Measurements from ENCODE around the gene SLC6A1.

Gene SLC6A1

GRCh38 chr3:10960255-10960654 lies 32.3 kb upstream of the SLC6A1 start:
- no peak overlapping the region for H3K9ac ChIP-seq (ENCODE audit: insufficient read length, low read depth)
- H3K4me3 ChIP-seq (ENCODE audit: insufficient read length, low read depth), result no peak overlapping the region
- no peak for DNase-seq (ENCODE audit: low read depth, low spot score)
- no peaks in the 10 kb centered on the region for H3K36me3 ChIP-seq (ENCODE audit: insufficient read depth, insufficient read length, low read length)
- no peak for TF ChIP-seq SUZ12 (IDR thresholded peaks at IDR 0.05; ENCODE audit: extremely low read depth, insufficient read depth, insufficient read length)
- TF ChIP-seq ZNF274 (IDR thresholded peaks at IDR 0.05; ENCODE audit: low read depth, low read length), result no peak
- no peak for TF ChIP-seq YY1 (IDR thresholded peaks at IDR 0.05; ENCODE audit: insufficient read depth, insufficient read length)
- no peaks in the 10 kb centered on the region for H3K4me1 ChIP-seq (ENCODE audit: insufficient read depth, insufficient read length)
- H3K27me3 ChIP-seq (ENCODE audit: insufficient read depth, insufficient read length), result peaks cover 5% of the 10 kb centered on the region
- no peaks in the 10 kb centered on the region for H3K9me3 ChIP-seq (ENCODE audit: insufficient read depth, low read length)

DNA sequence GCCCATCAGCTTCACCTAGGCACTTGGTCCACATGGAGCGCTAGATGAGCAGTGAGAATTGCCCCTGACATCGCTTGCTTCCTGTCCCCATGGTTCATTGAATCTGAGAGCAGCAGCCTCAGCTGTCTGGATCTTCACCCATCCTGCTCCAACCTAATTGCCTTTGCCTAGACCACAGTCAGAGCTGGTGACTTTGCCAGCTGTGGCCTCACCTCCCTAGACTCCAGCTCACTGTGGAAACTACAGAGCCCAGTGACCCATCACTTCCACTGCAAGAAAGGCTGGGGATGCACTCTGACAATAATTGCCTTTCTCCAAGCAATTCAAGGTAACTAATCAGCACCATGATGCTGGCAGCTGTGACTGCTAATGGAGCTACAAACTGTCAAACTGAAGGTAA lies 30.6 kb upstream of the SLC6A1 start:
- Histone ChIP-seq H3K4me3 (ENCODE audit: insufficient read length, low read depth) (no peak overlapping the region), H3K9ac (ENCODE audit: insufficient read length, low read depth) (no peak overlapping the region), H3K27me3 (ENCODE audit: insufficient read depth, insufficient read length) (peaks cover 5% of the 10 kb centered on the region), H3K4me1 (ENCODE audit: insufficient read depth, insufficient read length) (peaks cover 1% of the 10 kb centered on the region), H3K9me3 (ENCODE audit: insufficient read depth, low read length) (no peaks in the 10 kb centered on the region), H3K36me3 (ENCODE audit: insufficient read depth, insufficient read length, low read length) (no peaks in the 10 kb centered on the region)
- TF ChIP-seq SUZ12 (IDR thresholded peaks at IDR 0.05; ENCODE audit: extremely low read depth, insufficient read depth, insufficient read length), result no peak
- no peak for TF ChIP-seq ZNF274 (IDR thresholded peaks at IDR 0.05; ENCODE audit: low read depth, low read length)
- no peak for TF ChIP-seq YY1 (IDR thresholded peaks at IDR 0.05; ENCODE audit: insufficient read depth, insufficient read length)
- DNase-seq (ENCODE audit: low read depth, low spot score), result no peak

DNA sequence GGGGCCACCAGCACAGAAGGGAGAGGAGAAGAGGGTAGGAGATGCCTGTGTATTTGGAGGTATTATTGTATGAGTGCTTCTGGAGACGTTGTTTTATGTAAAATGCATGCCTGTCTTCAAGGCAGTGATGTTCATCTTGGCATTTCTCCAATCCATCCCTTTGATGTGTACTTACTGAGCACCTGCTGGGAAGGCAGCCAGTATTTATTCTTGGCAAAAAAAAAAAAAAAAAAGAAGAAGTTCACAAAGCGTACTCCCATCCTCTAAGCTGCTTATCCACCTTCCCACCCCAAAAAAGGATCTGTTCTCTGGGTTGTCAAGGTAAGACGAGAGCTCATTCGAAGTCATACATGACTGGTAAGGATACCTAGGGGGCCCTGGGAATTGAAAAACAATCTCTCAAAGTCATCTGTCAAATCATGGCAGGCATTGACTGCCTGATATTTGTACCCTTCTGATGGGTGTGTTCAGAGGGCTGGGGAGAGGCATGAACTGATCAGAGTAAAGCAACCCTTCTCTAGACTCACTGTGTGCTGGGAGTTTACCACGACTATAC lies 30.0 kb upstream of the SLC6A1 start:
- no peak overlapping the region for H3K4me3 ChIP-seq (ENCODE audit: insufficient read length, low read depth)
- H3K27me3 ChIP-seq (ENCODE audit: insufficient read depth, insufficient read length), result peaks cover 5% of the 10 kb centered on the region
- H3K4me1 ChIP-seq (ENCODE audit: insufficient read depth, insufficient read length), result peaks cover 4% of the 10 kb centered on the region
- H3K9me3 ChIP-seq (ENCODE audit: insufficient read depth, low read length), result no peaks in the 10 kb centered on the region
- no peaks in the 10 kb centered on the region for H3K36me3 ChIP-seq (ENCODE audit: insufficient read depth, insufficient read length, low read length)
- DNase-seq (ENCODE audit: low read depth, low spot score), result no peak
- TF ChIP-seq YY1 (IDR thresholded peaks at IDR 0.05; ENCODE audit: insufficient read depth, insufficient read length), result no peak
- TF ChIP-seq SUZ12 (IDR thresholded peaks at IDR 0.05; ENCODE audit: extremely low read depth, insufficient read depth, insufficient read length), result no peak
- no peak for TF ChIP-seq ZNF274 (IDR thresholded peaks at IDR 0.05; ENCODE audit: low read depth, low read length)
- no peak overlapping the region for H3K9ac ChIP-seq (ENCODE audit: insufficient read length, low read depth)

DNA sequence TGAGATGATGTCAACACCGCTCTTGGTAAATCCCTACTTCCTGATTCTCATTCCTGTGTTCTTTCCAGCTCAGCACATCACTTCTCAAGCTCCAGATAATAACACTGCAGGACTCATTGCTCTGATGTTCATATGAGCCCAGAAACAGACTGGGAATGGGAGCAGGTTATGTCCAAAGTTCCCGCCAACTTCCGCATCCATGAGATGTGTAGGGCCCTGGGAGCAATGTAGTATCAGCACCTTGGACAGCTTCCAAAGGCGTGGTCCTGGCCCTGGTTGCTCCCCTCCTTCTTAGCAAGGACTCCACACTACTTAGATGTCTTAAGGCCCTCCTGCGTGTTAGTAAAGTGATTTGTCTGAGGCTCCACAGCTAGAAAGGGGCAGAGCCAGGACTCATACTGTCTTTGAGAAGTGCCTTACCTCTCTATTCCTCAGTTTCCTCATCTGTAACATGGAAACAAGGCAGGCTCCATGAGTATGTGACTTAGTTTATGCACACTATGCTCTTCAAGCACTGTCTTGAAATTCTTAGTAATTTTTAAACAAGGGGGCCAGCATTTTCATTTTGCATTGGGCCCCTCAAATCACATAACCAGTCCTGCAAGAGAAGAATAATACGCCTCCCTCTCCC lies 27.9 kb upstream of the SLC6A1 start:
- H3K4me3 ChIP-seq (ENCODE audit: insufficient read length, low read depth), result no peak overlapping the region
- TF ChIP-seq ZNF274 (IDR thresholded peaks at IDR 0.05; ENCODE audit: low read depth, low read length), result no peak
- no peak for TF ChIP-seq YY1 (IDR thresholded peaks at IDR 0.05; ENCODE audit: insufficient read depth, insufficient read length)
- no peak for TF ChIP-seq SUZ12 (IDR thresholded peaks at IDR 0.05; ENCODE audit: extremely low read depth, insufficient read depth, insufficient read length)
- H3K27me3 ChIP-seq (ENCODE audit: insufficient read depth, insufficient read length), result peaks cover 4% of the 10 kb centered on the region
- H3K4me1 ChIP-seq (ENCODE audit: insufficient read depth, insufficient read length), result peaks cover 11% of the 10 kb centered on the region
- no peaks in the 10 kb centered on the region for H3K36me3 ChIP-seq (ENCODE audit: insufficient read depth, insufficient read length, low read length)
- H3K9me3 ChIP-seq (ENCODE audit: insufficient read depth, low read length), result no peaks in the 10 kb centered on the region
- DNase-seq (ENCODE audit: low read depth, low spot score), result no peak
- H3K9ac ChIP-seq (ENCODE audit: insufficient read length, low read depth), result no peak overlapping the region

DNA sequence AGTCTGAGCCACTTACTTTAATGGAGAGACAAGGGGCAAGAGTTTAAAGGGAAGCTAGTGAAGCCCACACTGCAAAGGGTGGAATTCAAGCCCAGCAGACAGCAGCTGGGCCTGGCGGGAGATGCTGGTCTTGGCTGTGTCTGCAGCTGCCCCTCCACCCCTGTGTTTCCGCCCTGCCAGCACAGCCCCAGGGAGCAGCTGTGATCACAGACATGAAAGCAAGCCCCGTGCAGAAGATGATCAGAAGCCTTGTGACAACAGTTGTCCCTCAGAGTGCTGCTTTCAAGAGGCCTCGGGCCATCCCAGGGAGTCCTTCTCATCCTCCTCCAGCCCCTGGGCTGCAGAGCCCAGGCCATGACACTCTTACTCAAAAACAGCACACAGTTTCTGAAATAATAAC lies 24.1 kb upstream of the SLC6A1 start:
- DNase-seq (ENCODE audit: low read depth, low spot score), result no peak
- TF ChIP-seq YY1 (IDR thresholded peaks at IDR 0.05; ENCODE audit: insufficient read depth, insufficient read length), result no peak
- no peak for TF ChIP-seq SUZ12 (IDR thresholded peaks at IDR 0.05; ENCODE audit: extremely low read depth, insufficient read depth, insufficient read length)
- no peak for TF ChIP-seq ZNF274 (IDR thresholded peaks at IDR 0.05; ENCODE audit: low read depth, low read length)
- Histone ChIP-seq H3K9ac (ENCODE audit: insufficient read length, low read depth) (peak overlapping the region; percentile 29), H3K9me3 (ENCODE audit: insufficient read depth, low read length) (no peaks in the 10 kb centered on the region), H3K27me3 (ENCODE audit: insufficient read depth, insufficient read length) (peaks cover 2% of the 10 kb centered on the region), H3K4me1 (ENCODE audit: insufficient read depth, insufficient read length) (peaks cover 26% of the 10 kb centered on the region), H3K4me3 (ENCODE audit: insufficient read length, low read depth) (no peak overlapping the region), H3K36me3 (ENCODE audit: insufficient read depth, insufficient read length, low read length) (no peaks in the 10 kb centered on the region)

GRCh38 chr3:10970306-10970960 lies 22.1 kb upstream of the SLC6A1 start:
- no peaks in the 10 kb centered on the region for H3K36me3 ChIP-seq (ENCODE audit: insufficient read depth, insufficient read length, low read length)
- peaks cover 26% of the 10 kb centered on the region for H3K4me1 ChIP-seq (ENCODE audit: insufficient read depth, insufficient read length)
- TF ChIP-seq YY1 (IDR thresholded peaks at IDR 0.05; ENCODE audit: insufficient read depth, insufficient read length), result no peak
- no peak overlapping the region for H3K4me3 ChIP-seq (ENCODE audit: insufficient read length, low read depth)
- H3K9ac ChIP-seq (ENCODE audit: insufficient read length, low read depth), result no peak overlapping the region
- DNase-seq (ENCODE audit: low read depth, low spot score), result no peak
- no peaks in the 10 kb centered on the region for H3K27me3 ChIP-seq (ENCODE audit: insufficient read depth, insufficient read length)
- no peaks in the 10 kb centered on the region for H3K9me3 ChIP-seq (ENCODE audit: insufficient read depth, low read length)

DNA sequence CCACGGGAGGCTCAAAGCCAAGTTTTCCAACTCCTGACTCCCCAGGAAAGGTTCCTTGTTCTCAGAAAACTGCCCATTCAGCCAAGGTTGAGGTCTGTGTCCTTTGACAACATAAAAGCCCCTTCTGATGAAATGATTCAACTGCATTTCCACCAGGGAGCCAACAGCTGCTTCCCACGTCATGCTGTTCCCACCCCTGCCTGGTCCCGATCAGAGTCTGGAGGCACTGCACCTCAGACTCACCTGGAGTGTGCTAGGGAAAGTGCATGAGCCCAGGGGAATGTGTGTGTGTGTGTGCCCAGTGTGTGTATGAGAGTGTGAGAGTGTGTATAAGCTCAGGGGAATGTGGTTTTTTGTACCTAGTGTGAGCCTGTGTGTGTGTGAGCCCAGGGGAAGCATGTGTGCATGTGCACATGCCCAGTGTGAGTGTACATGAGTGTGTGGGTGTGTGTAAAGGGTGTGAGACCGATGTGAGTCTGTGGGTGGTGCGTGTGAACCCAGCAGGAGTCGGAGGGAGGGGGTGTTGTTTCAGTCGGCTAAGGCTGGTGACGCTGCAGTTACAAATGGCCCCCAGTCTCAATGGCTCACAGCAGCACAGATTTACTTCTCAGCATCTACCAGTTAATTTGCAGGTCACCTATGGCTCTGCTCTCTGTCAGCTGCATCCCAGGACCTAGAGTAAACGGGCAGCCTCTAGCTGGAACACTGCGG lies 20.3 kb upstream of the SLC6A1 start:
- Histone ChIP-seq H3K36me3 (ENCODE audit: insufficient read depth, insufficient read length, low read length) (no peaks in the 10 kb centered on the region), H3K4me3 (ENCODE audit: insufficient read length, low read depth) (no peak overlapping the region), H3K9me3 (ENCODE audit: insufficient read depth, low read length) (no peaks in the 10 kb centered on the region), H3K27me3 (ENCODE audit: insufficient read depth, insufficient read length) (peaks cover 3% of the 10 kb centered on the region), H3K4me1 (ENCODE audit: insufficient read depth, insufficient read length) (peaks cover 22% of the 10 kb centered on the region), H3K9ac (ENCODE audit: insufficient read length, low read depth) (peak overlapping the region; percentile 46)
- no peak for TF ChIP-seq ZNF274 (IDR thresholded peaks at IDR 0.05; ENCODE audit: low read depth, low read length)
- no peak for TF ChIP-seq YY1 (IDR thresholded peaks at IDR 0.05; ENCODE audit: insufficient read depth, insufficient read length)
- no peak for TF ChIP-seq SUZ12 (IDR thresholded peaks at IDR 0.05; ENCODE audit: extremely low read depth, insufficient read depth, insufficient read length)
- no peak for DNase-seq (ENCODE audit: low read depth, low spot score)
